Neural progenitor cell (in vitro differentiated cells): ENCODE results near the gene MEOX1. TPM values are rescaled to one million over a fixed set of nuclear protein-coding genes. Genes with fewer than 3 reads are reported as not detected.

Experiments
- DNase-seq: peaks from one replicate; pipeline ENCODE4 v3.0.0-alpha.2; 2016; ENCODE audit warnings: low spot score
- H2AFZ ChIP-seq: fragments of 200-600 bp; sonication (generic); replicated peaks from 2 replicates; pipeline ENCODE4 v1.6.1; 2016; ENCODE audit warnings: antibody characterized with exemption
- H3F3A ChIP-seq: fragments of 200-600 bp; sonication (generic); 2 replicates; pipeline ENCODE4 v1.6.1; 2016; ENCODE audit warnings: antibody characterized with exemption, low read depth
- H3K27ac ChIP-seq: fragments of 200-600 bp; sonication (generic); 2 replicates; pipeline ENCODE4 v1.5.1; 2016; ENCODE audit warnings: mild to moderate bottlenecking
- H3K27me3 ChIP-seq: fragments of 200-600 bp; sonication (generic); 2 replicates; pipeline ENCODE4 v1.6.1; 2016; ENCODE audit warnings: mild to moderate bottlenecking, moderate library complexity
- H3K36me3 ChIP-seq: fragments of 200-600 bp; sonication (generic); 2 replicates; pipeline ENCODE4 v1.5.1; 2016
- H3K4me1 ChIP-seq: fragments of 200-600 bp; sonication (generic); 2 replicates; pipeline ENCODE4 v1.6.1; 2016; ENCODE audit warnings: mixed run types
- H3K4me2 ChIP-seq: fragments of 200-600 bp; sonication (generic); 2 replicates; pipeline ENCODE4 v1.6.1; 2016
- H3K4me3 ChIP-seq: fragments of 200-600 bp; sonication (generic); 2 replicates; pipeline ENCODE4 v1.5.1; 2016
- H3K79me2 ChIP-seq: fragments of 200-600 bp; sonication (generic); 2 replicates; pipeline ENCODE4 v1.6.1; 2016; ENCODE audit warnings: low read depth
- H3K9ac ChIP-seq: fragments of 200-600 bp; sonication (generic); 2 replicates; pipeline ENCODE4 v1.6.1; 2016
- H3K9me3 ChIP-seq: fragments of 200-600 bp; sonication (generic); 2 replicates; pipeline ENCODE4 v1.5.1; 2016; ENCODE audit warnings: low read depth
- H4K20me1 ChIP-seq: fragments of 200-600 bp; sonication (generic); 2 replicates; pipeline ENCODE4 v1.6.1; 2016; ENCODE audit warnings: low read depth
- H3K27ac Mint-ChIP-seq: 3 replicates; pipeline ENCODE4 v1.8.0; 2021; ENCODE audit warnings: mixed read lengths
- H3K27me3 Mint-ChIP-seq: 2 replicates; pipeline ENCODE4 v1.8.0; 2022; ENCODE audit warnings: low read depth, mild to moderate bottlenecking, inconsistent platforms, moderate library complexity, mixed read lengths; ENCODE audit not compliant: insufficient read depth
- H3K36me3 Mint-ChIP-seq: 3 replicates; pipeline ENCODE4 v1.8.0; 2021; ENCODE audit warnings: mixed read lengths
- H3K4me1 Mint-ChIP-seq: 3 replicates; pipeline ENCODE4 v1.8.0; 2021; ENCODE audit warnings: mixed read lengths
- H3K4me3 Mint-ChIP-seq: 3 replicates; pipeline ENCODE4 v1.8.0; 2021; ENCODE audit warnings: mild to moderate bottlenecking, moderate library complexity, mixed read lengths
- H3K9me3 Mint-ChIP-seq: 3 replicates; pipeline ENCODE4 v1.8.0; 2020; ENCODE audit warnings: mixed read lengths
- CTCF ChIP-seq: fragments of 200-600 bp; sonication (generic); IDR thresholded peaks from 2 replicates; pipeline ENCODE4 v1.5.1; 2017; ENCODE audit warnings: antibody characterized with exemption, mild to moderate bottlenecking
- EZH2 ChIP-seq: fragments of 200-600 bp; sonication (generic); IDR thresholded peaks from 2 replicates; pipeline ENCODE4 v1.6.1; 2017; ENCODE audit warnings: antibody characterized with exemption, mild to moderate bottlenecking, moderate library complexity
- EZH2phosphoT487 ChIP-seq: fragments of 200-600 bp; sonication (generic); IDR thresholded peaks from 2 replicates; pipeline ENCODE4 v1.6.1; 2017; ENCODE audit warnings: antibody characterized with exemption
- total RNA-seq: library from RNA; depleted of rRNA; stranded (reverse); fragments of >200 nt; gene quantifications from 2 replicates; pipeline ENCODE4 v1.2.3, GENCODE V29; 2015; ENCODE audit warnings: low replicate concordance

The MEOX1 gene
- total RNA-seq, 1 donor from 2014 or later: not detected

GRCh38 chr17:43665937-43666236 is 4.2 kb upstream of the MEOX1 start:
- peaks cover 7% of the 10 kb centered on the region for H3K27me3 Mint-ChIP-seq
- H3K4me3 Mint-ChIP-seq: no peak overlapping the region
- H3K4me1 ChIP-seq: peaks cover 37% of the 10 kb centered on the region
- H2AFZ ChIP-seq: no peak overlapping the region
- DNase-seq: no peak
- peak overlapping the region; percentile 84 for H3K27ac Mint-ChIP-seq
- H3K9me3 Mint-ChIP-seq: no peaks in the 10 kb centered on the region
- no peaks in the 10 kb centered on the region for H3K9me3 ChIP-seq
- no peaks in the 10 kb centered on the region for H3K79me2 ChIP-seq
- H3K27me3 ChIP-seq: no peaks in the 10 kb centered on the region
- TF ChIP-seq EZH2 (no peak), CTCF (no peak), EZH2phosphoT487 (no peak)
- no peak overlapping the region for H3K4me3 ChIP-seq
- no peak overlapping the region for H3K4me2 ChIP-seq
- no peak overlapping the region for H3K9ac ChIP-seq
- no peaks in the 10 kb centered on the region for H3K36me3 ChIP-seq
- H3K4me1 Mint-ChIP-seq: peaks cover 49% of the 10 kb centered on the region
- H3K36me3 Mint-ChIP-seq: no peaks in the 10 kb centered on the region
- H3K27ac ChIP-seq: no peak overlapping the region
- no peaks in the 10 kb centered on the region for H4K20me1 ChIP-seq
- H3F3A ChIP-seq: peaks cover 17% of the 10 kb centered on the region

DNA sequence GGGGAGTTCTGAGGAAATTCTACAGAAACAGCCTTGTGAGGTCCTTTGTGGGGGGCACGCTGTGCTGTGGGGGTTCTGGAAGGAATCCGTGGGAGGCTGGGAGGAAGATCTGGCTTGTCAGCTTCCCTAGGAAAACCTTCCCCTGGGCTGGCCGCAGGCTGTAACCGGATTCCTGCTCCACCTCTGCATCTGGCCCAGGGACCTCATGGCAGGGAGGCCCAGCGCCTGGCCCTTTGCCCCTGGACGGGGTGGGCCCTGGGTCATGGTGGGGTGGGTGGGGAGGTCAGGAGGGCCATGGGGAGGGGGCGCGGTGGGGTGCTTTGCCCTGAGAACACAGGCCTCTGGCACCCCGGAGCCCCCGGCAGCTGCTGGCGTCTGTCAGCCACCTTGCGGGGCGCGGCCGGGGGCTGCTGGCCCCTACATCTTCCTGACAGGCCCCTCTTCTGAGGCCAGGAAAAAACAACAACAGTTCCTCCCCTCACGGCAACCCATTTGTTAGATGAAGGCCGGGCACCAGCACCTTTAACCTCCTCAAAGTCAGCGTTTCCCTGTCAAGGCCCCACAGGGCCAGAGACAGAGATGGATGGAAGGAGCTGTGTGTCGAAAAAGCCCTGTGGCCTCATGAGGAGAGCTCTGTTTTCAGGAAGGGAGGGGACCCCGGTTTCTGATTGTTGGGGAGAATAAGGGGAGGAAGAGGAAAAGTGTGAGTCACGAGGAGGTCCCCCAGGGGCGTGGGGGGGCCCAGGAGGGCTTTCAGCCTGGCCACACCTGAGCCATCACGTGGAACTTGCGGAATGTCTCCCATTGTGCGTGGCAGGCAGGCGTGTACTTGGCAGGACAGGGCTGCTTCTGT is 3.6 kb upstream of the MEOX1 start:
- Mint-ChIP-seq H3K27me3 (peaks cover 7% of the 10 kb centered on the region), H3K4me1 (peaks cover 51% of the 10 kb centered on the region), H3K9me3 (no peaks in the 10 kb centered on the region), H3K27ac (peak overlapping the region; percentile 84), H3K4me3 (no peak overlapping the region), H3K36me3 (no peaks in the 10 kb centered on the region)
- Histone ChIP-seq H3K4me3 (no peak overlapping the region), H3K9ac (no peak overlapping the region), H3K4me1 (peaks cover 37% of the 10 kb centered on the region), H3K27ac (no peak overlapping the region), H3K4me2 (no peak overlapping the region), H4K20me1 (no peaks in the 10 kb centered on the region), H3F3A (peaks cover 17% of the 10 kb centered on the region), H3K36me3 (no peaks in the 10 kb centered on the region), H2AFZ (peak overlapping the region; percentile 40), H3K27me3 (no peaks in the 10 kb centered on the region), H3K79me2 (no peaks in the 10 kb centered on the region), H3K9me3 (no peaks in the 10 kb centered on the region)
- no peak for TF ChIP-seq EZH2phosphoT487
- TF ChIP-seq CTCF: no peak
- DNase-seq: peak; percentile 58

- DNase-seq: no peak
- no peaks in the 10 kb centered on the region for H4K20me1 ChIP-seq
- H3K4me3 Mint-ChIP-seq: peak overlapping the region; percentile 14
- H3K4me3 ChIP-seq: no peak overlapping the region
- no peak overlapping the region for H3K9ac ChIP-seq
- H3K4me1 Mint-ChIP-seq: peaks cover 49% of the 10 kb centered on the region
- H2AFZ ChIP-seq: no peak overlapping the region
- no peak for TF ChIP-seq EZH2phosphoT487
- no peak for TF ChIP-seq EZH2
- TF ChIP-seq CTCF: no peak
- peaks cover 37% of the 10 kb centered on the region for H3K4me1 ChIP-seq
- no peak overlapping the region for H3K4me2 ChIP-seq
- no peaks in the 10 kb centered on the region for H3K36me3 Mint-ChIP-seq
- H3K36me3 ChIP-seq: no peaks in the 10 kb centered on the region
- H3K27me3 ChIP-seq: no peaks in the 10 kb centered on the region
- H3K27ac Mint-ChIP-seq: no peak overlapping the region
- H3K27ac ChIP-seq: no peak overlapping the region
- no peaks in the 10 kb centered on the region for H3K9me3 Mint-ChIP-seq
- peaks cover 17% of the 10 kb centered on the region for H3F3A ChIP-seq
- H3K79me2 ChIP-seq: no peaks in the 10 kb centered on the region
- no peaks in the 10 kb centered on the region for H3K9me3 ChIP-seq
- peaks cover 11% of the 10 kb centered on the region for H3K27me3 Mint-ChIP-seq
Measured at GRCh38 chr17:43664096-43664495, 2.4 kb upstream of the MEOX1 start.
